GM19397 (cell line): Measurements from ENCODE around the gene HOXA3.

Experiments
- ATAC-seq: cut with Tn5 transposase; IDR thresholded peaks from one replicate; pipeline ENCODE4 v1.9.1; 2021; ENCODE audit warnings: mild to moderate bottlenecking, moderate library complexity; ENCODE audit not compliant: unreplicated experiment

The HOXA3 gene

GRCh38 chr7:27145914-27146412 is 6.4 kb downstream of the HOXA3 start:
- no peak for ATAC-seq

GRCh38 chr7:27145165-27145913 is 7.0 kb downstream of the HOXA3 start:
- ATAC-seq, result no peak

- no peak for ATAC-seq
Measured at GRCh38 chr7:27144781-27145164, 7.6 kb downstream of the HOXA3 start.

- no peak for ATAC-seq
Measured at GRCh38 chr7:27143950-27144780, 8.2 kb downstream of the HOXA3 start.

- no peak for ATAC-seq
Measured at GRCh38 chr7:27143023-27143949, 9.1 kb downstream of the HOXA3 start, which contains the start of gene HOXA5. Gene HOXA5, minus strand, starts transcription at chr7:27143681. Its CDS starts 74 bp downstream, at chr7:27143607.

GRCh38 chr7:27142580-27143022 is 9.8 kb downstream of the HOXA3 start:
- no peak for ATAC-seq

GRCh38 chr7:27141923-27142579 is 10.3 kb downstream of the HOXA3 start:
- ATAC-seq, result no peak

- ATAC-seq, result no peak
Measured at GRCh38 chr7:27141137-27141922, 11.1 kb downstream of the HOXA3 start.

GRCh38 chr7:27140126-27140857 is 12.1 kb downstream of the HOXA3 start:
- ATAC-seq, result no peak

- ATAC-seq, result no peak
Measured at GRCh38 chr7:27139334-27140125, 12.9 kb downstream of the HOXA3 start.

- no peak for ATAC-seq
Measured at GRCh38 chr7:27138985-27139333, 13.4 kb downstream of the HOXA3 start.

GRCh38 chr7:27138472-27138871 is 13.9 kb downstream of the HOXA3 start:
- ATAC-seq, result no peak

GRCh38 chr7:27137640-27138315 is 14.6 kb downstream of the HOXA3 start:
- ATAC-seq, result no peak

GRCh38 chr7:27134392-27134791 is 18.0 kb downstream of the HOXA3 start:
- no peak for ATAC-seq

GRCh38 chr7:27133409-27134231 is 18.8 kb downstream of the HOXA3 start:
- ATAC-seq, result no peak

GRCh38 chr7:27132978-27133377 is 19.4 kb downstream of the HOXA3 start:
- ATAC-seq, result no peak

GRCh38 chr7:27132214-27132613 is 20.2 kb downstream of the HOXA3 start:
- ATAC-seq, result no peak
